ENCODE results near the gene ASCL5. TPM values are rescaled to one million over a fixed set of nuclear protein-coding genes. Genes with fewer than 3 reads are reported as not detected.

Gene ASCL5
- total RNA-seq, 1 experiment from 2014 or later = not detected

- Mint-ChIP-seq H3K27ac (ENCODE audit: low read depth, unreplicated experiment) (no peak overlapping the region), H3K27me3 (ENCODE audit: insufficient read depth, unreplicated experiment) (no peaks in the 10 kb centered on the region), H3K36me3 (ENCODE audit: insufficient read depth, unreplicated experiment) (no peaks in the 10 kb centered on the region), H3K9me3 (ENCODE audit: unreplicated experiment) (no peaks in the 10 kb centered on the region), H3K4me3 (ENCODE audit: unreplicated experiment) (no peak overlapping the region), H3K4me1 (ENCODE audit: insufficient read depth, unreplicated experiment) (peaks cover 9% of the 10 kb centered on the region)
- POLR2A ChIA-PET = interaction anchor here (1.0 to 1.3 kb wide), 2 partner anchors 10 to 33 kb away, joined by 3 to 4 read pairs; no protein-coding TSS in a partner anchor
- TF ChIP-seq CTCF (IDR thresholded peaks at IDR 0.05; ENCODE audit: unreplicated experiment) = no peak
- CTCF ChIA-PET = interaction anchor here (0.5 to 2.0 kb wide), 17 partner anchors 11 to 802 kb away, joined by 3 to 21 read pairs (median 3); no protein-coding TSS in a partner anchor
- DNase-seq (ENCODE audit: unreplicated experiment) = no peak
- intact Hi-C loops (cut with micrococcal nuclease) = loop anchor here (10.0 kb wide), 1 partner anchor 225 kb away; the partner anchor contains the start of gene INAVA
- no TSS peak for BruUV-seq (replicated peaks)
Measured at GRCh38 chr1:201119206-201120197, 7.5 kb downstream of the ASCL5 start.

GRCh38 chr1:201116091-201116490, 10.9 kb downstream of the ASCL5 start:
- Mint-ChIP-seq H3K4me1 (ENCODE audit: insufficient read depth, unreplicated experiment) (no peaks in the 10 kb centered on the region), H3K9me3 (ENCODE audit: unreplicated experiment) (no peaks in the 10 kb centered on the region), H3K27ac (ENCODE audit: low read depth, unreplicated experiment) (no peak overlapping the region), H3K27me3 (ENCODE audit: insufficient read depth, unreplicated experiment) (no peaks in the 10 kb centered on the region), H3K36me3 (ENCODE audit: insufficient read depth, unreplicated experiment) (no peaks in the 10 kb centered on the region), H3K4me3 (ENCODE audit: unreplicated experiment) (no peak overlapping the region)
- ChIA-PET POLR2A (interaction anchor here (1.3 kb wide), 1 partner anchor 38 kb away, joined by 4 read pairs; the partner anchor contains the start of gene TMEM9), CTCF (interaction anchor here (0.6 to 5.3 kb wide), 11 partner anchors 14 to 638 kb away, joined by 3 to 54 read pairs (median 7); no protein-coding TSS in a partner anchor)
- intact Hi-C loops (cut with micrococcal nuclease) = loop anchor here (10.0 kb wide), 1 partner anchor 221 kb away; the partner anchor contains the start of gene INAVA
- BruUV-seq (replicated peaks) = no TSS peak
- no peak for DNase-seq (ENCODE audit: unreplicated experiment)
- TF ChIP-seq CTCF (IDR thresholded peaks at IDR 0.05; ENCODE audit: unreplicated experiment) = no peak

GRCh38 chr1:201115390-201115937, 11.5 kb downstream of the ASCL5 start:
- no TSS peak for BruUV-seq (replicated peaks)
- ChIA-PET POLR2A (no interaction called here), CTCF (interaction anchor here (0.5 to 5.3 kb wide), 17 partner anchors 13 to 638 kb away, joined by 3 to 92 read pairs (median 4); no protein-coding TSS in a partner anchor)
- Mint-ChIP-seq H3K4me1 (ENCODE audit: insufficient read depth, unreplicated experiment) (no peaks in the 10 kb centered on the region), H3K36me3 (ENCODE audit: insufficient read depth, unreplicated experiment) (no peaks in the 10 kb centered on the region), H3K27me3 (ENCODE audit: insufficient read depth, unreplicated experiment) (no peaks in the 10 kb centered on the region), H3K9me3 (ENCODE audit: unreplicated experiment) (no peaks in the 10 kb centered on the region), H3K27ac (ENCODE audit: low read depth, unreplicated experiment) (no peak overlapping the region), H3K4me3 (ENCODE audit: unreplicated experiment) (no peak overlapping the region)
- no peak for TF ChIP-seq CTCF (IDR thresholded peaks at IDR 0.05; ENCODE audit: unreplicated experiment)
- intact Hi-C loops (cut with micrococcal nuclease) = loop anchor here (10.0 kb wide), 1 partner anchor 221 kb away; the partner anchor contains the start of gene INAVA
- no peak for DNase-seq (ENCODE audit: unreplicated experiment)
